ENCODE measurements around the gene STX7.

STX7 gene

DNA sequence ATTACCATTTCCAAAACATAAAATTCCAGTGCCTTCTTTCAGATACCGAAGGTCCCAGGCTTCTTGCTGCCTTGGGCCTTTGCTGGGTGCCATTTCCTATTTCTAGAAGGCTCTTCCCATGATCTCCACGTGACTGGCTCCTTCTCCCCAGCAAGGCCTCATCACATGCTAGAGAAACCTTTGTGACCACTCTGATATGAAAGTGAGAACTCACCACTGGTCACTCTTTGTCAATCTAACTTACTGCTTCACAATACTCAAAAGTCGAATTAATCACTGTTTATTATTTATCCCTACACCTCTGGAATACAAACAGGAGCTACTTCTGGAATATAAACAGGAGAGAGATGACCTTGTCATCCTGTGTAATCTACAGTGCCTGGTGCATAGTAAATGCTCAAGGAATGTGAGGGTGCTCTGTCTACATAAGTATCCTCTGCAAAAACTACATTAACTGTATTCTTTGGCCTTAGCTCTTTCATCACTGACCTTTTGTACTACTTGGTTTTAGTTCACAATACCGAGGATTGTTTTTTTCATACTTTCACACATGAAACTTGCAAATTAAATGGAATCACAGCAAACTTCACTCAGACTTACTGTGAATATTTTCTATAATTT lies 1.6 kb downstream of the STX7 start:
- peak overlapping the region; percentile 90 to 94 for H3K4me3 ChIP-seq (ENCODE audit: low read depth in 1 of 2, low read length in 2 of 2)
- peaks cover 35 to 37% of the 10 kb centered on the region in 2 donors for H3K4me1 ChIP-seq (ENCODE audit: control insufficient read depth in 1 of 2, insufficient read depth in 2 of 2, low read length in 2 of 2)
- H3K27me3 ChIP-seq (ENCODE audit: control insufficient read depth in 1 of 2, insufficient read depth in 2 of 2, low read length in 2 of 2): no peaks in the 10 kb centered on the region
- H3K9me3 ChIP-seq (ENCODE audit: control insufficient read depth in 1 of 2, low read length in 2 of 2): no peaks in the 10 kb centered on the region
- H3K27ac ChIP-seq (ENCODE audit: low read depth, low read length): peak overlapping the region; percentile 7
- H3K9ac ChIP-seq (ENCODE audit: low read depth in 1 of 2, low read length in 2 of 2): peak overlapping the region; percentile 16 to 84
- no peaks in the 10 kb centered on the region for H3K36me3 ChIP-seq (ENCODE audit: control insufficient read depth in 1 of 2, insufficient read depth in 2 of 2, low read length in 2 of 2)

DNA sequence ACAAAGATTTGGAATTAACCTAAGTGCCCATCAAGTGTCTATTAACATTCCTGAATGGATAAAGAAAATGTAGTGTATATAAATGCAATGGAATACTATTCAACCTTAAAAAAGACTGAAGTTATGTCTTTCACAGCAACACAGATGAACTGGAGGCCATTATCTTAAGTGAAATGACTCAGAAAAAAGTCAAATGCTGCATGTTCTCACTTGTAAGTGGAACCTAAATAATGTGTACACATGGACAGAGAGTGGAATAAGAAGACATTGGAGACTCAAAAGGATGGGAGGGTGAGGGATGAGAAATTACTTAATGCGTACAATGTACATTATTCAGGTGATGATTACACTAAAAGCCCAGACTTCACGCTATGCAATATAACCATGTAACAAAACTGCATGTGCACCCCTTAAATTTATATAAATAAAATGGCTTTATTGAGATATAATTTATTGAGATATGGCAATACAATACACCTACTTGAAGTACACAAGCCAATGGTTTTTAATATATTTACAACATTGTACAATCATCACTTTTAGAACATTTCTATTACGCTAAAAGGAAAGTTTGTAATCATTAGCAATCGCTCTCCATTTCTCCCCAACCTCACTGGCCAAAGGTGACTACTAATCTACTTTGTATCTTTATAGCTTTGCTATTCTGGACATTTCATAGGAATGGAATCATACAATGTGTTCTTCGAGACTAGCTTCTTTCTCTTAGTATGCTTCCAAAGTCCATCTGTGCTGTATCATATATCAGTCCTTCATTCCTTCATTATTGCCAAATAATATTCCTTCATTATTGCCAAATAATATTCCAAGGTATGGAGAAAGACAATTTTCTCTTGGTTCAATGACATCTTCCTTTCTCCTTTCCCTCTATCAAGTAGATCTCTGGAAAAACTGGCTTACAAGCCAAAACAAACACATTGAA lies 5.8 kb downstream of the STX7 start:
- Histone ChIP-seq H3K27ac (ENCODE audit: low read depth, low read length) (no peak overlapping the region), H3K9me3 (ENCODE audit: control insufficient read depth in 1 of 2, low read length in 2 of 2) (no peaks in the 10 kb centered on the region), H3K27me3 (ENCODE audit: control insufficient read depth in 1 of 2, insufficient read depth in 2 of 2, low read length in 2 of 2) (no peaks in the 10 kb centered on the region), H3K36me3 (ENCODE audit: control insufficient read depth in 1 of 2, insufficient read depth in 2 of 2, low read length in 2 of 2) (peaks cover under 1 to 6% of the 10 kb centered on the region in 2 donors), H3K9ac (ENCODE audit: low read depth in 1 of 2, low read length in 2 of 2) (no peak overlapping the region), H3K4me3 (ENCODE audit: low read depth in 1 of 2, low read length in 2 of 2) (peak overlapping the region in 1 of 2 donors; percentile 25), H3K4me1 (ENCODE audit: control insufficient read depth in 1 of 2, insufficient read depth in 2 of 2, low read length in 2 of 2) (peaks cover 35 to 38% of the 10 kb centered on the region in 2 donors)

DNA sequence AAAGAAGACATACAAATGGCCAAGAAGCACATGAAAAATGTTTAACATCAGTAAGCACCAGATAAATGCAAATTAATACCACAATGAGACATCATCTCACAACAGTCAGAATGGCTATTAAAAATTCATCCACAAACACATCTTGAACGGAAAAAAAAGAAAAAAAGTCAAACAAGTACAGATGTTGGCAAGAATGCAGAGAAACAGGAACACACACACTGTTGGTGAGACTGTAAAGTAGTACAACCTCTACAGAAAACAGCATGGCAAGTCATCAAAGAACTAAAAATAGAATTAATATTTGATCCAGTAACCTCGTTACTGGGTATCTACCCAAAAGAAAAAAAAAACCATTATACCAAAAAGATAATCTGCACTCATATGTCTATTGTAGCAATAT lies 6.5 kb downstream of the STX7 start:
- Histone ChIP-seq H3K36me3 (ENCODE audit: control insufficient read depth in 1 of 2, insufficient read depth in 2 of 2, low read length in 2 of 2) (peaks cover 7 to 13% of the 10 kb centered on the region in 2 donors), H3K27ac (ENCODE audit: low read depth, low read length) (no peak overlapping the region), H3K9me3 (ENCODE audit: control insufficient read depth in 1 of 2, low read length in 2 of 2) (no peaks in the 10 kb centered on the region), H3K27me3 (ENCODE audit: control insufficient read depth in 1 of 2, insufficient read depth in 2 of 2, low read length in 2 of 2) (no peaks in the 10 kb centered on the region), H3K4me1 (ENCODE audit: control insufficient read depth in 1 of 2, insufficient read depth in 2 of 2, low read length in 2 of 2) (peaks cover 30 to 31% of the 10 kb centered on the region in 2 donors), H3K9ac (ENCODE audit: low read depth in 1 of 2, low read length in 2 of 2) (no peak overlapping the region), H3K4me3 (ENCODE audit: low read depth in 1 of 2, low read length in 2 of 2) (no peak overlapping the region)

DNA sequence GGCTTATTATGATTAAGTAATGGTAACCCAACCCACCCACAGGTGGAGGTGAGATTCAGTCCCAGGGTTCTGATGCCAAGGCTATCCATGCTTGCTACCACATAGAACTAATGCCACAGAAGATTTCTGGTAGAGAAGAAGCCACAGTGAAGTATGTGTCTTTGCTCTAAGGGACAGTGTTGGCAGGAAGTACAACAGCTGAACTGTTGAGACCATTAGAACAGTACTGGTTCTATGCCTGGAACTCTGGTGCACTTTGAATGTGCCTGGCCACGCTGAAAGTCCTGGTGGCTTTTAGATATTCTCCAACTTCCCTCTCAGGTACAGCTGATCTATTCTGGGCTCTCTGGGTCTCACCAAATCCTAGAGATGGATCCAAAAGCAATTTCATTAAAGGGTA lies 7.8 kb downstream of the STX7 start:
- Histone ChIP-seq H3K4me1 (ENCODE audit: control insufficient read depth in 1 of 2, insufficient read depth in 2 of 2, low read length in 2 of 2) (peaks cover 19 to 20% of the 10 kb centered on the region in 2 donors), H3K36me3 (ENCODE audit: control insufficient read depth in 1 of 2, insufficient read depth in 2 of 2, low read length in 2 of 2) (peaks cover 10 to 22% of the 10 kb centered on the region in 2 donors), H3K4me3 (ENCODE audit: low read depth in 1 of 2, low read length in 2 of 2) (no peak overlapping the region), H3K27ac (ENCODE audit: low read depth, low read length) (no peak overlapping the region), H3K9ac (ENCODE audit: low read depth in 1 of 2, low read length in 2 of 2) (no peak overlapping the region), H3K27me3 (ENCODE audit: control insufficient read depth in 1 of 2, insufficient read depth in 2 of 2, low read length in 2 of 2) (no peaks in the 10 kb centered on the region), H3K9me3 (ENCODE audit: control insufficient read depth in 1 of 2, low read length in 2 of 2) (no peaks in the 10 kb centered on the region)

DNA sequence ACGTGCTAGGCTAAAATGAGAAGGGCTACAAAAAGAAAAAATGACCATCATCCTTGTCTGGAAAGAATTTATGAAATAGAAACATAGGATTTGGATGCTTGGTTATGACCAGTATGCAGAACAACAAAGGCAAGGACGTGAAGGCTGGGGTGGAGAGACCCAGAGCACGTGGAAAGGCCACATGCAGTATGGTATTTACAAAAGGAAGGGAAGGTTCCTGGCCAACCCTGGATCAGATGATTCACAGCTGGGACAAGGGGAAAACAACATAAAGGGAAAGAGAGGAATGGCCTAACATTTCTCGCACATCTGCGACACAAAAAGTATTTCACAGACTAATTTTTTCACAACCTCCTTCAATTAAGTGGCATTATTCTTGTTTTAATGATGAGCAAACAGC lies 8.2 kb downstream of the STX7 start:
- no peaks in the 10 kb centered on the region for H3K9me3 ChIP-seq (ENCODE audit: control insufficient read depth in 1 of 2, low read length in 2 of 2)
- no peak overlapping the region for H3K4me3 ChIP-seq (ENCODE audit: low read depth in 1 of 2, low read length in 2 of 2)
- peaks cover 20 to 22% of the 10 kb centered on the region in 2 donors for H3K4me1 ChIP-seq (ENCODE audit: control insufficient read depth in 1 of 2, insufficient read depth in 2 of 2, low read length in 2 of 2)
- H3K27ac ChIP-seq (ENCODE audit: low read depth, low read length): no peak overlapping the region
- H3K9ac ChIP-seq (ENCODE audit: low read depth in 1 of 2, low read length in 2 of 2): no peak overlapping the region
- no peaks in the 10 kb centered on the region for H3K27me3 ChIP-seq (ENCODE audit: control insufficient read depth in 1 of 2, insufficient read depth in 2 of 2, low read length in 2 of 2)
- peaks cover 10 to 22% of the 10 kb centered on the region in 2 donors for H3K36me3 ChIP-seq (ENCODE audit: control insufficient read depth in 1 of 2, insufficient read depth in 2 of 2, low read length in 2 of 2)

DNA sequence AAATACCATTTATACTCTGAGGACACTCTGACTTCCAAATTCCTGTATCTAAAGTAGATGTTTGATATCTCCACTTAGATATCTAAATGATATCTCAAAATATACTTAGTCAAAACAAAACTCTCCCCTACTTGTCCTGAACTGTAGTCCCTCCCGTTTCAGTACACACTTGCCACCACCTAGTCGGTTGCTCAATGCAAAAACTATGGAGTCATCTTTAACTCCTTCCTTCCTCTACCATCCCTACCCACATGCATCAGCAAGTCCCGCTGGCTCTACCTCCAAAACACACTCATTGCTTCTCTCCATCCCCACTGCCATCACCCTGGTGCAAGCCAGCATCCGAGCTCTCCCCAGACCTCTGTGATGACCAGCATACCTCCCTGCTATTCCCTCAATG lies 13.2 kb downstream of the STX7 start:
- H3K4me1 ChIP-seq (ENCODE audit: control insufficient read depth in 1 of 2, insufficient read depth in 2 of 2, low read length in 2 of 2): peaks cover 3 to 15% of the 10 kb centered on the region in 2 donors
- no peak overlapping the region for H3K27ac ChIP-seq (ENCODE audit: low read depth, low read length)
- peaks cover 13 to 22% of the 10 kb centered on the region in 2 donors for H3K36me3 ChIP-seq (ENCODE audit: control insufficient read depth in 1 of 2, insufficient read depth in 2 of 2, low read length in 2 of 2)
- no peak overlapping the region for H3K9ac ChIP-seq (ENCODE audit: low read depth in 1 of 2, low read length in 2 of 2)
- H3K9me3 ChIP-seq (ENCODE audit: control insufficient read depth in 1 of 2, low read length in 2 of 2): no peaks in the 10 kb centered on the region
- no peaks in the 10 kb centered on the region for H3K27me3 ChIP-seq (ENCODE audit: control insufficient read depth in 1 of 2, insufficient read depth in 2 of 2, low read length in 2 of 2)
- no peak overlapping the region for H3K4me3 ChIP-seq (ENCODE audit: low read depth in 1 of 2, low read length in 2 of 2)

DNA sequence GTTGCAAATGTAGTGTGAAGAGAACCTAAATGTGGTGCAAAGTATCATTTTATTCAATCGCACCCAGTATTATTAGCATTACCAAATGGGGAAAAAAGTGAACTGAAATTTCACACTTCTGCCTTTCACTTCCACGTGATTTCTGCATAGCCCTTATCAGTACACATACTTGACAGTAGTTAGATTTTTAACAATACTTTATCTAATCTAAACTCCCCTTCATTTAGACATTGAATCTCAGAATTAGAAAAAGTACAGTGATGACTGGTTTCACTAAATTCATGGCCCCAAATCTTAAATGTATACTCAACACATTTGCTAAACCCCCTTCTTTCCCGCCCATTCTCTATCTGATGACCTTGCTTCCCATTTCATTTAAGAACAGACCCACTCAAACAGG lies 14.3 kb downstream of the STX7 start:
- Histone ChIP-seq H3K4me3 (ENCODE audit: low read depth in 1 of 2, low read length in 2 of 2) (no peak overlapping the region), H3K27ac (ENCODE audit: low read depth, low read length) (no peak overlapping the region), H3K4me1 (ENCODE audit: control insufficient read depth in 1 of 2, insufficient read depth in 2 of 2, low read length in 2 of 2) (peaks cover 3 to 16% of the 10 kb centered on the region in 2 donors), H3K27me3 (ENCODE audit: control insufficient read depth in 1 of 2, insufficient read depth in 2 of 2, low read length in 2 of 2) (no peaks in the 10 kb centered on the region), H3K36me3 (ENCODE audit: control insufficient read depth in 1 of 2, insufficient read depth in 2 of 2, low read length in 2 of 2) (peaks cover 13 to 26% of the 10 kb centered on the region in 2 donors), H3K9me3 (ENCODE audit: control insufficient read depth in 1 of 2, low read length in 2 of 2) (no peaks in the 10 kb centered on the region), H3K9ac (ENCODE audit: low read depth in 1 of 2, low read length in 2 of 2) (no peak overlapping the region)

DNA sequence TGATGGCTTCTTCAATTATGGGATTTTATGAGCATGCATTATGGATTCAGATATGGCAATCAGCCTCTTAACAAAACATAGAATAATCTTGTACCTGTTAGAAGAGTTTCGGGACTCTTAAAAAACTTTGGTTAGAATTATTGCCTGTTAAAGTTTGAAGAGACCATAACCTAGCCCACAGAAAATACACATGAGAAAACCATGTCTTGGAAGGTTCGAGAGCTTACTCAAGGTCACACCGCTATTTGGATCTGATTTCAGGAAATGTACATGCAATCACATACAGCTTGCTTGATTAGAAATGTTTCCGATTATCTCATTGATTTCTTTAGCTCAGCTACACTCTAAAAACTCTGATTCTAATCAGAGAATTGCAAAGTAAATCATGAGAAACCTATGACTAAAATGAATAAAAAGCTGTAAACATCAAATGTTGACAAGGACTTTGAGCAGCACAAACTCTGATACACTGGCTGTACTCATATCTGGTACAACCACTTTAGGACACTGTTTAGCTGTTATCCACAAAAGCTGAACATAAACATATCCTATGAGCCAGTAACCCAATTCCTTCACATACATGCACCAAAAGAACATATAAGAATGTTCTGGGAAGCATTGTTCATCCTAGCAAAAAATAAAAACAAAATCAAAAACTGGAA lies 16.3 kb downstream of the STX7 start:
- H3K27me3 ChIP-seq (ENCODE audit: control insufficient read depth in 1 of 2, insufficient read depth in 2 of 2, low read length in 2 of 2): no peaks in the 10 kb centered on the region
- no peak overlapping the region for H3K9ac ChIP-seq (ENCODE audit: low read depth in 1 of 2, low read length in 2 of 2)
- H3K27ac ChIP-seq (ENCODE audit: low read depth, low read length): no peak overlapping the region
- no peaks in the 10 kb centered on the region for H3K9me3 ChIP-seq (ENCODE audit: control insufficient read depth in 1 of 2, low read length in 2 of 2)
- no peak overlapping the region for H3K4me3 ChIP-seq (ENCODE audit: low read depth in 1 of 2, low read length in 2 of 2)
- H3K4me1 ChIP-seq (ENCODE audit: control insufficient read depth in 1 of 2, insufficient read depth in 2 of 2, low read length in 2 of 2): peaks cover 3 to 16% of the 10 kb centered on the region in 2 donors
- peaks cover 8 to 15% of the 10 kb centered on the region in 2 donors for H3K36me3 ChIP-seq (ENCODE audit: control insufficient read depth in 1 of 2, insufficient read depth in 2 of 2, low read length in 2 of 2)

DNA sequence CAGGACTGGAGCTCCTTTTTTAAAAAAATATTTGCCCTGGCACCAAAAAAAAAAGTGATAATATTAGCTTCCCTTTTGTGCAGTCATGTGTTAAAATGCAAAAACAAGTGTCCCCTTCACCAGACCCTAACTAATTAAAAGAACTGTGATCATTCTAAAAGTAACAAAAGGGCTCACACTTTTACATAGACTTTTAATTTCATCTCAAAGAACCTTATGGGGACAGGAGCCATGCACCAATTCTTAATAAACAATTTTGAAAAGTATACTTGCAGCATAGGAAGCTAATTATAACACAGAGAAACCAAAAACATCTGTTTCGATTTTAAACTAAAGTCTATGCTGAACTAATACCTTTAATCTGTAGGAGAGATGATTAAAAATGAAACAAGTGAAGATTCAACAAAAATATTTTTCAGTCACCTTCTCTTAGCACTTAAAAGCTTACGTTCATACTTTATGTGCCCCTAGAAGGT lies 17.3 kb downstream of the STX7 start:
- Histone ChIP-seq H3K27ac (ENCODE audit: low read depth, low read length) (no peak overlapping the region), H3K27me3 (ENCODE audit: control insufficient read depth in 1 of 2, insufficient read depth in 2 of 2, low read length in 2 of 2) (no peaks in the 10 kb centered on the region), H3K4me3 (ENCODE audit: low read depth in 1 of 2, low read length in 2 of 2) (no peak overlapping the region), H3K9me3 (ENCODE audit: control insufficient read depth in 1 of 2, low read length in 2 of 2) (no peaks in the 10 kb centered on the region), H3K36me3 (ENCODE audit: control insufficient read depth in 1 of 2, insufficient read depth in 2 of 2, low read length in 2 of 2) (peaks cover 3 to 5% of the 10 kb centered on the region in 2 donors), H3K4me1 (ENCODE audit: control insufficient read depth in 1 of 2, insufficient read depth in 2 of 2, low read length in 2 of 2) (peaks cover 4 to 16% of the 10 kb centered on the region in 2 donors), H3K9ac (ENCODE audit: low read depth in 1 of 2, low read length in 2 of 2) (no peak overlapping the region)

DNA sequence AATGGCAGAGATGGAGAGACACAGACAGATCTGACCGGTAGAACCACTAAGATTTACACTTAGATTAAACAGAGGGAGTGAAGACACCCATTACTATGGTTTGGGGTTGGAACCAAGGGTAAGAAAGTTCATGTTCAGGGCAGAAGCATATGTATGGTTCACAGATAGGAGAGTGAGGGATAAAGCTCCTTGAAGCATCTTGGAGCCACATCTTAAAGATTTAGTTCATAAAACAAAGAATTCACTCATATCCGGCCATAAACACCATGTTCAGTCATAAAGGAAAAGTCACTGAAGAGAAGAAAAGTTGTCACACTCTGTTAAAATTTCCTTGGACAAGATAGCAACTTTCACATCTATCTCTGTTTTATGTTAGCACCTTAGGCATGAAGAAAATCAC lies 18.0 kb downstream of the STX7 start:
- H3K4me1 ChIP-seq (ENCODE audit: control insufficient read depth in 1 of 2, insufficient read depth in 2 of 2, low read length in 2 of 2): peaks cover 6 to 16% of the 10 kb centered on the region in 2 donors
- H3K4me3 ChIP-seq (ENCODE audit: low read depth in 1 of 2, low read length in 2 of 2): no peak overlapping the region
- H3K27ac ChIP-seq (ENCODE audit: low read depth, low read length): no peak overlapping the region
- H3K27me3 ChIP-seq (ENCODE audit: control insufficient read depth in 1 of 2, insufficient read depth in 2 of 2, low read length in 2 of 2): no peaks in the 10 kb centered on the region
- H3K9ac ChIP-seq (ENCODE audit: low read depth in 1 of 2, low read length in 2 of 2): no peak overlapping the region
- H3K9me3 ChIP-seq (ENCODE audit: control insufficient read depth in 1 of 2, low read length in 2 of 2): no peaks in the 10 kb centered on the region
- peaks cover 3 to 7% of the 10 kb centered on the region in 2 donors for H3K36me3 ChIP-seq (ENCODE audit: control insufficient read depth in 1 of 2, insufficient read depth in 2 of 2, low read length in 2 of 2)
